Endodermal cell (in vitro differentiated cells): ENCODE results near the gene TSSK6. TPM values are rescaled to one million over a fixed set of nuclear protein-coding genes. Genes with fewer than 3 reads are reported as not detected.
A peak's percentile ranks its signal among the peaks of the same experiment; 100 is the strongest.

Experiments used
- DNase-seq: peaks from one replicate; pipeline ENCODE4 v3.0.0-alpha.2; 2017
- H3K27ac ChIP-seq: 2 replicates; pipeline ENCODE4 v1.5.1; 2013; ENCODE audit warnings: mild to moderate bottlenecking, low read depth, low read length, moderate library complexity
- H3K27me3 ChIP-seq: 2 replicates; pipeline ENCODE4 v1.6.1; 2013; ENCODE audit warnings: mild to moderate bottlenecking, low read length, moderate library complexity; ENCODE audit not compliant: insufficient read depth, control insufficient read depth, poor library complexity, severe bottlenecking
- H3K36me3 ChIP-seq: 2 replicates; pipeline ENCODE4 v1.7.0; 2013; ENCODE audit warnings: mild to moderate bottlenecking, low read length, moderate library complexity; ENCODE audit not compliant: control insufficient read depth, insufficient read depth
- H3K4me1 ChIP-seq: one replicate; pipeline ENCODE4 v1.7.0; 2013; ENCODE audit warnings: low read length; ENCODE audit not compliant: control insufficient read depth, insufficient read depth
- H3K4me3 ChIP-seq: 2 replicates; pipeline ENCODE4 v1.5.1; 2013; ENCODE audit warnings: mild to moderate bottlenecking, low read length, moderate library complexity
- H3K9ac ChIP-seq: 2 replicates; pipeline ENCODE4 v1.6.1; 2013; ENCODE audit warnings: mild to moderate bottlenecking, low read length, moderate library complexity; ENCODE audit not compliant: poor library complexity, severe bottlenecking; ENCODE audit errors: extremely low read depth
- H3K9me3 ChIP-seq: 2 replicates; pipeline ENCODE4 v1.6.1; 2013; ENCODE audit warnings: mild to moderate bottlenecking, low read length, moderate library complexity; ENCODE audit not compliant: control insufficient read depth
- H3K27ac Mint-ChIP-seq: 2 replicates; pipeline ENCODE4 v1.8.0; 2020; ENCODE audit warnings: mixed read lengths
- H3K27me3 Mint-ChIP-seq: 2 replicates; pipeline ENCODE4 v1.8.0; 2021; ENCODE audit warnings: mild to moderate bottlenecking, mixed read lengths; ENCODE audit not compliant: insufficient read depth
- H3K36me3 Mint-ChIP-seq: 2 replicates; pipeline ENCODE4 v1.8.0; 2020; ENCODE audit warnings: low read depth, mixed read lengths
- H3K4me1 Mint-ChIP-seq: 2 replicates; pipeline ENCODE4 v1.8.0; 2020; ENCODE audit warnings: mixed read lengths
- H3K4me3 Mint-ChIP-seq: 2 replicates; pipeline ENCODE4 v1.8.0; 2020; ENCODE audit warnings: mild to moderate bottlenecking, moderate library complexity, mixed read lengths
- H3K9me3 Mint-ChIP-seq: 2 replicates; pipeline ENCODE4 v1.8.0; 2020; ENCODE audit warnings: mild to moderate bottlenecking, mixed read lengths
- WGBS, 2 experiments: methylation state at CpG; one replicate each; pipeline versions ENCODE4 v1.1.5 to v1.1.7; 2013; ENCODE audit warnings: missing lambda C conversion rate in 2 of 2, mixed read lengths in 1 of 2; ENCODE audit not compliant: insufficient coverage in 1 of 2, insufficient read length in 1 of 2; 5-methylcytosine and 5-hydroxymethylcytosine counted together
- total RNA-seq, 2 donors: library from RNA; stranded (reverse); fragmentation: NEBNext Ultra II Directional in 1 of 2; extraction: Animal tissue kit (Norgen Biotek cat#: 25700) in 1 of 2; gene quantifications; 2 replicates in 1 of 2; 3 replicates in 1 of 2; pipeline ENCODE4 v1.2.1, GENCODE V29; 2021
- TF ChIP-seq, protein P1 (sequence below): fragments of 200-600 bp; sonication (generic); conservative IDR thresholded peaks from 2 replicates; pipeline ENCODE4 v1.5.0; 2021; ENCODE audit warnings: antibody characterized with exemption, mild to moderate bottlenecking

The TSSK6 gene
- total RNA-seq, 2 donors from 2014 or later = 2.9 to 5.0 TPM

DNA sequence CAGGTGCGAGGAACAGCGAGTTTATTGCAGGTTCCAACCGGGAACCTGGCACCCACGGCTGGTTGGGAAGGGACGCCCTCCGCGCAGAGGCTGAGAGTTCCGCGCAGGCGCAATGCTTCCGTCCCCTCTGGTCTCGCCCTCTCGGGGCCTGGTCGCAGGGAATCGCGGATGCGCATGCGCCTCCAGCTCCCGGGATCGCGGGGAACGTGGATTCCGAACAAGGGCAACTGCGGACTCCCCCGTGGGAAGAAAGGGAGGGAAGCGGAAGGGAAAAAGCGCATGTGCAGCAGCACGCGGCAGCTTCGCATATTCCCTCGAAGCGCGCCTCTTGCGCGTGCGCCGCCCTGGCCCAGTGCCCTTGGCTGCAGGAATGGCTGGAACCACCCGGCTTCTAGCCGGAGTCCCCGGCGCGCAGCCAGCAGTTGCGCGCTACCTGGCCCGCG is 1.1 kb downstream of the TSSK6 start:
- Histone ChIP-seq H3K27ac (no peak overlapping the region), H3K4me1 (no peaks in the 10 kb centered on the region), H3K9me3 (no peaks in the 10 kb centered on the region), H3K4me3 (no peak overlapping the region), H3K36me3 (peaks cover 10% of the 10 kb centered on the region), H3K27me3 (no peaks in the 10 kb centered on the region), H3K9ac (no peak overlapping the region)
- TF ChIP-seq, protein P1, sequence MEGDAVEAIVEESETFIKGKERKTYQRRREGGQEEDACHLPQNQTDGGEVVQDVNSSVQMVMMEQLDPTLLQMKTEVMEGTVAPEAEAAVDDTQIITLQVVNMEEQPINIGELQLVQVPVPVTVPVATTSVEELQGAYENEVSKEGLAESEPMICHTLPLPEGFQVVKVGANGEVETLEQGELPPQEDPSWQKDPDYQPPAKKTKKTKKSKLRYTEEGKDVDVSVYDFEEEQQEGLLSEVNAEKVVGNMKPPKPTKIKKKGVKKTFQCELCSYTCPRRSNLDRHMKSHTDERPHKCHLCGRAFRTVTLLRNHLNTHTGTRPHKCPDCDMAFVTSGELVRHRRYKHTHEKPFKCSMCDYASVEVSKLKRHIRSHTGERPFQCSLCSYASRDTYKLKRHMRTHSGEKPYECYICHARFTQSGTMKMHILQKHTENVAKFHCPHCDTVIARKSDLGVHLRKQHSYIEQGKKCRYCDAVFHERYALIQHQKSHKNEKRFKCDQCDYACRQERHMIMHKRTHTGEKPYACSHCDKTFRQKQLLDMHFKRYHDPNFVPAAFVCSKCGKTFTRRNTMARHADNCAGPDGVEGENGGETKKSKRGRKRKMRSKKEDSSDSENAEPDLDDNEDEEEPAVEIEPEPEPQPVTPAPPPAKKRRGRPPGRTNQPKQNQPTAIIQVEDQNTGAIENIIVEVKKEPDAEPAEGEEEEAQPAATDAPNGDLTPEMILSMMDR = no peak
- H3K4me3 Mint-ChIP-seq = no peak overlapping the region
- no peaks in the 10 kb centered on the region for H3K9me3 Mint-ChIP-seq
- no peak for DNase-seq
- no peaks in the 10 kb centered on the region for H3K4me1 Mint-ChIP-seq
- no peaks in the 10 kb centered on the region for H3K27me3 Mint-ChIP-seq
- H3K36me3 Mint-ChIP-seq = peaks cover 7% of the 10 kb centered on the region
- 97 to 98% methylated on average over 46 of the region's 46 CpGs for WGBS, 2 experiments
- H3K27ac Mint-ChIP-seq = no peak overlapping the region

DNA sequence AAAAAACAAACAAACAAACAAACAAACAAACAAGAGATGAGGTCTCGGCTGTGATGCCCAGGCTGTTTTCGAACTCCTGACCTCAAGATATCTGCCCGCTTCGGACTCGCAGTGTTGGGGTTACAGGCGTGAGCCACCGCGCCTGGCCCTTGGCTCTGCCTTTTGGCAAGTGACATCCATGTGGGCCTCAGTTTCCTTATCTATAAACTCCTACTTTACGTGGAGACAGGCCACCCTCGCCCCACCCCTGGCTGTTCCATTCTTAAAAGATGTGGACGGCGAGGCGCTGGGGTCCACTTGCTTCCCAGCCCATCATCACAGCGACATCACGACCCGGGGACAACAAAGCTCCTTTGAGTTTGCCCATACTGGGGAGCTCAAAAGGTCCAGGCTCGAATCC is 1.7 kb downstream of the TSSK6 start:
- TF ChIP-seq, protein P1 = no peak
- no peak overlapping the region for H3K4me3 Mint-ChIP-seq

DNA sequence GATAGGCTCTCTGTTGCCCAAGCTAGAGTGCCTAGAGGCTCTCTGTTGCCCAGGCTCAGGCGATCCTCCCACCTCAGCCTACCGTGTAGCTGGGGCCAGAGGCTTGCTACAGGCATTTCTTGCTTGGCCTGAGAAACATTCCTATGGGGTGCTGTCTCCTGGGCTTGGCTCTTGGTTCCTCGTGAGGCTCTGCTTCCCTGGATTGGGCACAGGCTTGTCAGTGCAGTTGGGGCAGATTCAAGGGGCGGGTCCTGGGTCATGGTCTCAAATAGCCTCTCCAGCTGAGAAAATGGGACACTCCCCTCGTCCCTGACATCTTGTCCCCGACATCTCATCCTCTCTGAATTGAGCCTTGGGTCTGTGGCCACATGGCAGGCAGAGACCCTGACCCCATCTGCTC is 4.9 kb downstream of the TSSK6 start:
- TF ChIP-seq, protein P1 = no peak
- Histone ChIP-seq H3K9me3 (no peaks in the 10 kb centered on the region), H3K27me3 (no peaks in the 10 kb centered on the region), H3K36me3 (peaks cover 8% of the 10 kb centered on the region), H3K4me1 (no peaks in the 10 kb centered on the region), H3K9ac (no peak overlapping the region), H3K27ac (no peak overlapping the region), H3K4me3 (no peak overlapping the region)
- H3K36me3 Mint-ChIP-seq = peaks cover 18% of the 10 kb centered on the region
- no peak overlapping the region for H3K4me3 Mint-ChIP-seq
- no peaks in the 10 kb centered on the region for H3K9me3 Mint-ChIP-seq
- peak; percentile 79 for DNase-seq
- H3K4me1 Mint-ChIP-seq = peaks cover 2% of the 10 kb centered on the region
- no peak overlapping the region for H3K27ac Mint-ChIP-seq
- H3K27me3 Mint-ChIP-seq = no peaks in the 10 kb centered on the region
- WGBS, 2 experiments = 79 to 82% methylated on average over 6 of the region's 6 CpGs

More for the DNA sequence above, 1.7 kb downstream of the TSSK6 start:
- H3K27ac ChIP-seq = no peak overlapping the region
- H3K9ac ChIP-seq = no peak overlapping the region
- WGBS, 2 experiments = 96 to 98% methylated on average over 17 of the region's 17 CpGs
- DNase-seq = no peak
- H3K27ac Mint-ChIP-seq = no peak overlapping the region
- H3K4me1 ChIP-seq = no peaks in the 10 kb centered on the region
- no peaks in the 10 kb centered on the region for H3K9me3 ChIP-seq
- no peaks in the 10 kb centered on the region for H3K9me3 Mint-ChIP-seq
- no peaks in the 10 kb centered on the region for H3K27me3 ChIP-seq
- no peak overlapping the region for H3K4me3 ChIP-seq
- H3K36me3 Mint-ChIP-seq = peaks cover 5% of the 10 kb centered on the region
- no peaks in the 10 kb centered on the region for H3K4me1 Mint-ChIP-seq
- peaks cover 9% of the 10 kb centered on the region for H3K36me3 ChIP-seq
- H3K27me3 Mint-ChIP-seq = no peaks in the 10 kb centered on the region
